Measurements from ENCODE around the gene WDR74. TPM values are rescaled to one million over a fixed set of nuclear protein-coding genes. Genes with fewer than 3 reads are reported as not detected.

Gene WDR74
- total and polyA plus RNA-seq, 2 of the 13 experiments (the other 11 are each of a cell fraction or from before 2014, with no cell fraction given), result 77.0 to 83.3 TPM

DNA sequence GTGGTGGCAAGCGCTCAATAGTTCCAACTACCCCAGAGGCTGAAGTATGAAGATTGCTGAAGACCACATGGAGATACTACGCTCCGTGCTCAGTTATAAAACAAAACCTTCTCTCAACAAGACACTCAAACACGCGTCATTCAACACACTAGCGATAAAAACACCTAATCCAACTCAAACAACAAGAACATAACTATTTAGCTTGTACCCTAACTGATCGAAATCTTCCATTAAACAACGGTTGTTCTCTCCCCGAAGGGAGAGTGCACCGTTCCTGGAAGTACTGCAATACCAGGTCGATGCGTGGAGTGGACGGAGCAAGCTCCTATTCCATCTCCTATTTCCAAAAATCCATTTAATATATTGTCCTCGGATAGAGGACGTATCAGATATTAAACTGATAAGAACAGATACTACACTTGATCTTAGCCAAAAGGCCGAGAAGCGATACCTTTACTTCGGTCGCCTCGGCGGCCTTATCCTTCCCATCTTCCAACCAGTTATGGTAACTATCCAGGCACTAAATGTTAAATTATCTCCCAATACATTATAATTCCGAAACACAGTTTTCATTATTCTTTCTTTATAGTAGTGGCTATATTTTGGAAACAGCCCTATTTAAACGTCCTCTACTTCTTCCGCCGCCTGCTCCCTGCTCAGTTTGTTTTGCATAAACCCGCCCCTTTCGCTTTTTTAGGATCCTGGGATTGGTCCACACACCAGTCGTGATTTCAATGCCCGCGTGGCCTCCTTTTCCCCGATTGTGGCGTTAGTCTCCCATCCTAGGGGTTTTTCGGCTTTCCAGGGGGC, 2.2 kb upstream of the WDR74 start (continued):
- TF ChIP-seq, protein P1, sequence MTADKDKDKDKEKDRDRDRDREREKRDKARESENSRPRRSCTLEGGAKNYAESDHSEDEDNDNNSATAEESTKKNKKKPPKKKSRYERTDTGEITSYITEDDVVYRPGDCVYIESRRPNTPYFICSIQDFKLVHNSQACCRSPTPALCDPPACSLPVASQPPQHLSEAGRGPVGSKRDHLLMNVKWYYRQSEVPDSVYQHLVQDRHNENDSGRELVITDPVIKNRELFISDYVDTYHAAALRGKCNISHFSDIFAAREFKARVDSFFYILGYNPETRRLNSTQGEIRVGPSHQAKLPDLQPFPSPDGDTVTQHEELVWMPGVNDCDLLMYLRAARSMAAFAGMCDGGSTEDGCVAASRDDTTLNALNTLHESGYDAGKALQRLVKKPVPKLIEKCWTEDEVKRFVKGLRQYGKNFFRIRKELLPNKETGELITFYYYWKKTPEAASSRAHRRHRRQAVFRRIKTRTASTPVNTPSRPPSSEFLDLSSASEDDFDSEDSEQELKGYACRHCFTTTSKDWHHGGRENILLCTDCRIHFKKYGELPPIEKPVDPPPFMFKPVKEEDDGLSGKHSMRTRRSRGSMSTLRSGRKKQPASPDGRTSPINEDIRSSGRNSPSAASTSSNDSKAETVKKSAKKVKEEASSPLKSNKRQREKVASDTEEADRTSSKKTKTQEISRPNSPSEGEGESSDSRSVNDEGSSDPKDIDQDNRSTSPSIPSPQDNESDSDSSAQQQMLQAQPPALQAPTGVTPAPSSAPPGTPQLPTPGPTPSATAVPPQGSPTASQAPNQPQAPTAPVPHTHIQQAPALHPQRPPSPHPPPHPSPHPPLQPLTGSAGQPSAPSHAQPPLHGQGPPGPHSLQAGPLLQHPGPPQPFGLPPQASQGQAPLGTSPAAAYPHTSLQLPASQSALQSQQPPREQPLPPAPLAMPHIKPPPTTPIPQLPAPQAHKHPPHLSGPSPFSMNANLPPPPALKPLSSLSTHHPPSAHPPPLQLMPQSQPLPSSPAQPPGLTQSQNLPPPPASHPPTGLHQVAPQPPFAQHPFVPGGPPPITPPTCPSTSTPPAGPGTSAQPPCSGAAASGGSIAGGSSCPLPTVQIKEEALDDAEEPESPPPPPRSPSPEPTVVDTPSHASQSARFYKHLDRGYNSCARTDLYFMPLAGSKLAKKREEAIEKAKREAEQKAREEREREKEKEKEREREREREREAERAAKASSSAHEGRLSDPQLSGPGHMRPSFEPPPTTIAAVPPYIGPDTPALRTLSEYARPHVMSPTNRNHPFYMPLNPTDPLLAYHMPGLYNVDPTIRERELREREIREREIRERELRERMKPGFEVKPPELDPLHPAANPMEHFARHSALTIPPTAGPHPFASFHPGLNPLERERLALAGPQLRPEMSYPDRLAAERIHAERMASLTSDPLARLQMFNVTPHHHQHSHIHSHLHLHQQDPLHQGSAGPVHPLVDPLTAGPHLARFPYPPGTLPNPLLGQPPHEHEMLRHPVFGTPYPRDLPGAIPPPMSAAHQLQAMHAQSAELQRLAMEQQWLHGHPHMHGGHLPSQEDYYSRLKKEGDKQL (CRISPR knock-in tag; IDR thresholded peaks at IDR 0.05; ENCODE audit: low read depth), result peak; percentile 78; the same call in 1 of the 2 replicates
- TF ChIP-seq, protein P2, sequence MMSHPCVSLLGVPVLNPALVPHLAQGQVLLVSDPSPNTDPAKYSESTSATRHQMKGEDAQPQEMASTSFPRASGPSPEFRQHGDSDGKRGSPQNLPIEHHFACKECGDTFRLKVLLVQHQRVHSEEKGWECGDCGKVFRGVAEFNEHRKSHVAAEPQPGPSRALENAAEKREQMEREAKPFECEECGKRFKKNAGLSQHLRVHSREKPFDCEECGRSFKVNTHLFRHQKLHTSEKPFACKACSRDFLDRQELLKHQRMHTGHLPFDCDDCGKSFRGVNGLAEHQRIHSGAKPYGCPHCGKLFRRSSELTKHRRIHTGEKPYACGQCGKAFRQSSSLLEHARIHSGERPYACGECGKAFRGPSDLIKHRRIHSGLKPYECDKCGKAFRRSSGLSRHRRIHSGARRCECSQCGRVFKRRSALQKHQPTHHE (CRISPR knock-in tag; IDR thresholded peaks at IDR 0.05; ENCODE audit: borderline replicate concordance), result peak; percentile 78; the same call in 1 of the 2 replicates
- peak; percentile 69; the same call in 1 of the 2 replicates for TF ChIP-seq NR2C2 (CRISPR knock-in tag; IDR thresholded peaks at IDR 0.05; ENCODE audit: borderline replicate concordance)
- TF ChIP-seq ZNF138 (CRISPR knock-in tag; IDR thresholded peaks at IDR 0.05; ENCODE audit: low read depth), result no peak
- TF ChIP-seq MIXL1 (CRISPR knock-in tag; IDR thresholded peaks at IDR 0.05), result peak; percentile 98
- TF ChIP-seq SCMH1 (CRISPR knock-in tag; IDR thresholded peaks at IDR 0.05; ENCODE audit: borderline replicate concordance), result no peak
- no peak for TF ChIP-seq ZNF292 (CRISPR knock-in tag; IDR thresholded peaks at IDR 0.05; ENCODE audit: borderline replicate concordance, low read depth)
- TF ChIP-seq, protein P3, sequence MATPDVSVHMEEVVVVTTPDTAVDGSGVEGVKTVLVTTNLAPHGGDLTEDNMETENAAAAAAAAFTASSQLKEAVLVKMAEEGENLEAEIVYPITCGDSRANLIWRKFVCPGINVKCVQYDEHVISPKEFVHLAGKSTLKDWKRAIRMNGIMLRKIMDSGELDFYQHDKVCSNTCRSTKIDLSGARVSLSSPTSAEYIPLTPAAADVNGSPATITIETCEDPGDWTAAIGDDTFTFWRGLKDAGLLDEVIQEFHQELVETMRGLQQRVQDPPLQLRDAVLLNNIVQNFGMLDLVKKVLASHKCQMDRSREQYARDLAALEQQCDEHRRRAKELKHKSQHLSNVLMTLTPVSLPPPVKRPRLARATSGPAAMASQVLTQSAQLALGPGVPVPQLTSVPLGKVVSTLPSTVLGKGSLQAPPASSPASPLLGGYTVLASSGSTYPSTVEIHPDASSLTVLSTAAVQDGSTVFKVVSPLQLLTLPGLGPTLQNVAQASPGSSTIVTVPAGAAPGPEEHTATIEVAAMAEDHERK (CRISPR knock-in tag; IDR thresholded peaks at IDR 0.05; ENCODE audit: low read depth), result peak; percentile 70; the same call in 1 of the 2 replicates
- peak; percentile 46; the same call in 1 of the 2 replicates for TF ChIP-seq ZNF136 (CRISPR knock-in tag; IDR thresholded peaks at IDR 0.05; ENCODE audit: low read depth)
- TF ChIP-seq, protein P4, sequence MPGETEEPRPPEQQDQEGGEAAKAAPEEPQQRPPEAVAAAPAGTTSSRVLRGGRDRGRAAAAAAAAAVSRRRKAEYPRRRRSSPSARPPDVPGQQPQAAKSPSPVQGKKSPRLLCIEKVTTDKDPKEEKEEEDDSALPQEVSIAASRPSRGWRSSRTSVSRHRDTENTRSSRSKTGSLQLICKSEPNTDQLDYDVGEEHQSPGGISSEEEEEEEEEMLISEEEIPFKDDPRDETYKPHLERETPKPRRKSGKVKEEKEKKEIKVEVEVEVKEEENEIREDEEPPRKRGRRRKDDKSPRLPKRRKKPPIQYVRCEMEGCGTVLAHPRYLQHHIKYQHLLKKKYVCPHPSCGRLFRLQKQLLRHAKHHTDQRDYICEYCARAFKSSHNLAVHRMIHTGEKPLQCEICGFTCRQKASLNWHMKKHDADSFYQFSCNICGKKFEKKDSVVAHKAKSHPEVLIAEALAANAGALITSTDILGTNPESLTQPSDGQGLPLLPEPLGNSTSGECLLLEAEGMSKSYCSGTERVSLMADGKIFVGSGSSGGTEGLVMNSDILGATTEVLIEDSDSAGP (CRISPR knock-in tag; IDR thresholded peaks at IDR 0.05; ENCODE audit: borderline replicate concordance), result no peak; the same call in 1 of the 2 replicates
- no peak for TF ChIP-seq KDM6A (CRISPR knock-in tag; IDR thresholded peaks at IDR 0.05; ENCODE audit: low read depth)
- peak; percentile 70; the same call in 1 of the 2 replicates for TF ChIP-seq ZNF335 (CRISPR knock-in tag; IDR thresholded peaks at IDR 0.05)
- TF ChIP-seq ZNF766 (CRISPR knock-in tag; IDR thresholded peaks at IDR 0.05; ENCODE audit: borderline replicate concordance), result peak; percentile 87
- TF ChIP-seq FOXA1 (IDR thresholded peaks at IDR 0.05), result no peak
- TF ChIP-seq FOXA1 (CRISPR knock-in tag; IDR thresholded peaks at IDR 0.05), result peak; percentile 58
- TF ChIP-seq ZNF3 (CRISPR knock-in tag; IDR thresholded peaks at IDR 0.05), result peak; percentile 40; the same call in 1 of the 2 replicates
- TF ChIP-seq, protein P5, sequence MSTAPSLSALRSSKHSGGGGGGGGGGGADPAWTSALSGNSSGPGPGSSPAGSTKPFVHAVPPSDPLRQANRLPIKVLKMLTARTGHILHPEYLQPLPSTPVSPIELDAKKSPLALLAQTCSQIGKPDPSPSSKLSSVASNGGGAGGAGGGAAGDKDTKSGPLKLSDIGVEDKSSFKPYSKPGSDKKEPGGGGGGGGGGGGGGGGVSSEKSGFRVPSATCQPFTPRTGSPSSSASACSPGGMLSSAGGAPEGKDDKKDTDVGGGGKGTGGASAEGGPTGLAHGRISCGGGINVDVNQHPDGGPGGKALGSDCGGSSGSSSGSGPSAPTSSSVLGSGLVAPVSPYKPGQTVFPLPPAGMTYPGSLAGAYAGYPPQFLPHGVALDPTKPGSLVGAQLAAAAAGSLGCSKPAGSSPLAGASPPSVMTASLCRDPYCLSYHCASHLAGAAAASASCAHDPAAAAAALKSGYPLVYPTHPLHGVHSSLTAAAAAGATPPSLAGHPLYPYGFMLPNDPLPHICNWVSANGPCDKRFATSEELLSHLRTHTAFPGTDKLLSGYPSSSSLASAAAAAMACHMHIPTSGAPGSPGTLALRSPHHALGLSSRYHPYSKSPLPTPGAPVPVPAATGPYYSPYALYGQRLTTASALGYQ (CRISPR knock-in tag; IDR thresholded peaks at IDR 0.05), result peak; percentile 81

Data from HepG2 (cell line).